ENCODE data around the gene SEPTIN5.

The SEPTIN5 gene

DNA sequence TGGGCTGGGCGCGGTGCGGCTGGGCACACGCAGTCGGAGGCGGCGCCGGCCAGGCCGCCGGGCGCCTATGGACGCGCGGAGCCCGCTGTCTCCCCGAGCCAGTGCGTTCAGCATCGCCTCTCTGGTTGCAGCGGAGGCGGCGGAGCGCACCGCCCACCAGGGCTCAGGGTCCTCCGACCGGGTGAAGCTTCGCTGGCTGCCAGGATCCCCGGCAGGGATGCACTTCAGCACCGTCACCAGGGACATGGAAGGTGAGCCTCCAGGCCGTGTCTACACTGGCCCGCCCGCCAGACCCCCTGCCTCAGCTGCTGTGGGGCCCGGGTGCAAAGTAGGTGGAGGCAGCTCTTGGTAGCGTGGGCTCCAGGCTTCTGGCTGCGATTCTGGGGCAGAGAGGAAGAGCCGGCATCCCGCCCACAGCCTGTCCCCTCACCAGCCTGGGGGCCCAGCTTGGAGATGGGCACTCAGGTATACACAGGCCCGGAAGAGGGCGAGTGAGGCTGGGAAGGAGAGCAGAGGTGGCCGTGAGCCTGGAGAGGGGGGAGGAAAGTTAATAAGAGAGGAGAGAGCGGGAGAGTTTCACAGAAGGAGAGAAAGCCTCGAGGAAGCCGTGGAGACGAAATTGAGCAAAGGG, 45.2 kb downstream of the SEPTIN5 start:
- peaks cover 66% of the 10 kb centered on the region for H3K27me3 Mint-ChIP-seq (ENCODE audit: low read depth)
- H3K9me3 Mint-ChIP-seq, result no peaks in the 10 kb centered on the region
- peaks cover 18% of the 10 kb centered on the region for H3K4me1 Mint-ChIP-seq (ENCODE audit: low read depth)
- H3K36me3 Mint-ChIP-seq (ENCODE audit: low read depth), result peaks cover 8% of the 10 kb centered on the region
- peak overlapping the region; percentile 67 for H3K27ac Mint-ChIP-seq
- H3K4me3 Mint-ChIP-seq, result peak overlapping the region; percentile 76

DNA sequence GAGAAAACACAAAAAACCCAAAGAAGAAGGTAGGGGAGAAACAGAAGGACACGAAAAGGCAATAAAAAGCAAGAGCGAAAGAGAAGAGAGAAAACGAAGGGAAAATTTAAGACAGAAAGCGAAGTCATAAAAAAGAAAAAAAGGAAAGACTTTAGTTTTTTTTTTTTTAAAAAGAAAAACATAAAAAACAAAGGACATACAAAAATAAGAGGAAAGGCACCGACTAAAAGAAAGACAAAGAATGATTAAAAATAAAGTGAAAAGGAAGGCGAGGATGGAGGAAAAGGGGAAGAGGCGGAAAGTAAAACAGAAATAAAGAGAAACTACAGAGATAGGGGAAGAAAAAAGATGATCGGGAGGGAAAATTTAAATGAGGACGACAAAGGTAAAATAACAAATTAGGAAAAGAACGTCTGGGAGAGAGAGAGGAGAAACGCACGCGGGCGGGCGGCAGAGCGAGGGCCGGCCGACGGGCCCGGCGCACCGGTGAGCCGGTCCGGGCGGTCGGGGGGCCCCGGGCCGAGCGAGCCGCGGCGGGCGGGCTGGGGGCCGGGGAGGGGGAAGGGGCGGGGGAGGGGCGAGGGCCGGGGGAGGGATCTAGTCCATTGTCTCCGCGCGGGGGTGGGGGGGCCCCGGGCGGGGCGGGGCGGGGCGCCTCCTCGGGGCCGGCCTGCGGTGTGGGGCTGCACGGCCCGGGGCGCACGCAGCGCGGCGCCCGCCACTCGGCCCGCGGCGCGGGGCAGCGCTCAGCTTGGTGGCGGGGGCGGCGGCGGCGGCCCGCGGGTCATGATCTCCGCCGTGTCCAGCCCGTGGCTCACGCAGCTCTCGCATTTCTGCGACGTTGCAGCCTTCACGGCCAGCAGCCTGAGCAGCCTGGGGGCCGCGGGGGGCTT, 46.0 kb downstream of the SEPTIN5 start, which contains the start of gene TBX1:
TSS of gene TBX1 (plus strand) at position 721 of the 893 bp plus-strand sequence. CDS start at position 787, 66 bp downstream.
- peaks cover 72% of the 10 kb centered on the region for H3K27me3 Mint-ChIP-seq (ENCODE audit: low read depth)

DNA sequence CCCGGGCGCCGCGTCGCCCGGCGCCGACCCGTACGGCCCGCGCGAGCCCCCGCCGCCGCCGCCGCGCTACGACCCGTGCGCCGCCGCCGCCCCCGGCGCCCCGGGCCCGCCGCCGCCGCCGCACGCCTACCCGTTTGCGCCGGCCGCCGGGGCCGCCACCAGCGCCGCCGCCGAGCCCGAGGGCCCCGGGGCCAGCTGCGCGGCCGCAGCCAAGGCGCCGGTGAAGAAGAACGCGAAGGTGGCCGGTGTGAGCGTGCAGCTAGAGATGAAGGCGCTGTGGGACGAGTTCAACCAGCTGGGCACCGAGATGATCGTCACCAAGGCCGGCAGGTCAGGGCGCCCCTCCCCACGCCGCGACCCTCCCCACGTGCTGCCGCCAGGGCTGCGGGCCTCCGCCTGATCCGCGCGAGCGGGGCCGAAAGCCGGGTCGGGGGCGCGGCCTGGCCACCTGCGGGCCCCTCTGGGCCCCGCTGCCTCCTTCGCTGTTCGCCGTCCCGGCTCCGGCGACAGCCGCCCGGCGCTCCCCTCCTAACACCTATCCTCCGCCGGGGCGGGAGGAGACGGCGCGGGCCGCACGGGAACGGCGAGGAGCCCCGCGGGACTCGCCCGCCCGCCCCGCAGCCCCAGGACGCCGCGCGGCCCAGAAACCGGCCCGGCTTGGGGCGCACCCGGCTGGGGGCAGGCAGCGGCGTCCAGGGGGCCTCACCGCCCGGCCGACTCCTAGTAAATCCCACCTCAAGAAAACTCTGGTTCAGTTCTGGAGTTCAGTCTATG, 46.8 kb downstream of the SEPTIN5 start:
- H3K36me3 Mint-ChIP-seq (ENCODE audit: low read depth), result peaks cover 8% of the 10 kb centered on the region
- H3K4me1 Mint-ChIP-seq (ENCODE audit: low read depth), result peaks cover 21% of the 10 kb centered on the region
- H3K27ac Mint-ChIP-seq, result peak overlapping the region; percentile 52
- no peak overlapping the region for H3K4me3 Mint-ChIP-seq
- H3K9me3 Mint-ChIP-seq, result no peaks in the 10 kb centered on the region
- H3K27me3 Mint-ChIP-seq (ENCODE audit: low read depth), result peaks cover 70% of the 10 kb centered on the region

More for the DNA sequence above, 46.0 kb downstream of the SEPTIN5 start, which contains the start of gene TBX1:
- Mint-ChIP-seq H3K9me3 (no peaks in the 10 kb centered on the region), H3K27ac (peak within 1 kb of the TSS; percentile 67), H3K4me3 (peak within 1 kb of the TSS; percentile 76), H3K4me1 (ENCODE audit: low read depth) (peaks cover 21% of the 10 kb centered on the region), H3K36me3 (ENCODE audit: low read depth) (peaks cover 8% of the 10 kb centered on the region)

DNA sequence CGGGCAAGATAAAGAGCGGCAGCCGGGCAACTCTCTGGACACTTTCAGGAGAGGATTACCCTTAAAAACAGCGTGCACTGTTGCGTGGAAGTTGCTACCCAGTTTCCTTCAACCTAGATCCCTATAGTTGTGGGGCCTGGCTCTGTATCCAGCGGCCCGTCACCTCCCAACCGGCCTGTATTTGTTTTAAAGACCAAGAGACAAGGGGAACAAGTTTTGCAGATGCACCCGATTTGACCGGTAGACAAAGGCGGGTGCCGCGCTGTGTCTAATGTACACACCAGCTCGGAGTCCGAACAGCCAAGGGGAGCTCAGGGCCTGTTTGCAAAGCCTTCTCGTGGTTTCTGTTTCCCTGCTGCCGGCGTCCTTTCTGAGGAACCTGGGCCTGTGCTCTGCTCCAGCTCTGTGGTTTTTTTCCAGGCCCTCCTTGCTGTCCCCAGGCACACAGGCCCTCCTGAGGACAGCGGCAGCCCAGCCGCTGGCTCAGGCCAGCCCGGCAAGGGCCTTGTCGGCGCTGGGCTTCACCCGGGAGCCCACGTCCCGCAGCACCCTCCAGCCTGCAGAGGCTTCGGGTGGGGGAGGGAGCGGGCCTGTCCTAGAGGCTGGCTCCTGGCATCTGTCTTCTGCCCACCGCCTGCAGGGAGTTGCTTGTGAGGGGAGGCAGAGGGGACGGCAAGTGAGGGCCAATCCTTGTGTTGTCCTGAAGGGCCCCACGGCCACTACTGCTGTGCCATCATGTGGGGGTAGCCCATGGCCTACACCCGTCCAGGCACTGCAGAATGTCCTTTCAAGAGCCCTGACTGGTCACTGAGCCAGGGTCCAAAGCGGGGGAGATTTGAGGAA, 47.6 kb downstream of the SEPTIN5 start:
- H3K4me1 Mint-ChIP-seq (ENCODE audit: low read depth), result peaks cover 17% of the 10 kb centered on the region
- H3K27me3 Mint-ChIP-seq (ENCODE audit: low read depth), result peaks cover 65% of the 10 kb centered on the region
- H3K9me3 Mint-ChIP-seq, result no peaks in the 10 kb centered on the region
- no peak overlapping the region for H3K4me3 Mint-ChIP-seq
- H3K36me3 Mint-ChIP-seq (ENCODE audit: low read depth), result peaks cover 8% of the 10 kb centered on the region
- peak overlapping the region; percentile 52 for H3K27ac Mint-ChIP-seq

DNA sequence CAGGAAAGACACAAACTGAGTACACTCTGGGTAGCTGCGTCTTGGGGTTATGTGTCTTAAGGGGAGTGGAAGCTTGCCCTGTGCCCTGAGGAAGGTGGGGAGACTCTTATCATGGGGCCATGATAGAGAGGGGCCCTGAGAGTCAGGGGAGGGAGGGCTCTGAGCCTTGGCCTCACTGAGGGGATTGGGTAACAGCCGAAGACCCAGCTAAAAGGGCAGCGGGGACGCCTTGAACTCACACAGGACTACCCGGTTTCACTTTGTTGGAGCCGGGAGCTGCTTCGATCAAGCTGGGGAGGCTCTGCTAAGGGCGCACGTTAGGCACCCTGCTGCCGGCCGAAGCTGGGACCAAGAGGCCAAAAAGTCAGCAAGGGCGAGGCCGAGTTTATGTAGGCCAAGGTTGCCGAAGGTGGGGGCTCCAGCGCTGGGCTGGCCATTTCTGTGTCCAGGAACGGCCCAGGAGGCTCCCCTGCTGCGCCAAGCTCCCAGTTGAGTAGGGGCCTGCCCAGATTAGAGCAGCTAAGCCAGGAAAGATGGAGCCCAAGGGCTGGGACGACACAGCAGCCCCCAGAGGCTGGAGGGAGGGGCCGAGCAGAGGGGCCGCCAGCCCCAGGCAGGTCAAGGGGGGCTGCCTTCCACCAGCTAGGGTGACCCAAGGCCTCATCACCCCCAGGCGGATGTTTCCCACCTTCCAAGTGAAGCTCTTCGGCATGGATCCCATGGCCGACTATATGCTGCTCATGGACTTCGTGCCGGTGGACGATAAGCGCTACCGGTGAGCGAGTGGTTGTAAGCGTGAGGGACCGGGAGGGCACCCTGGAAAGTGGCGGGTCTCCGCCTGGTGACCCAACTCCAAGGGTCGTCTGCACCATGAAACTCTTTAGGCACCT, 48.5 kb downstream of the SEPTIN5 start:
- H3K4me3 Mint-ChIP-seq, result no peak overlapping the region
- peaks cover 67% of the 10 kb centered on the region for H3K27me3 Mint-ChIP-seq (ENCODE audit: low read depth)
- no peak overlapping the region for H3K27ac Mint-ChIP-seq
- peaks cover 16% of the 10 kb centered on the region for H3K4me1 Mint-ChIP-seq (ENCODE audit: low read depth)
- no peaks in the 10 kb centered on the region for H3K9me3 Mint-ChIP-seq
- H3K36me3 Mint-ChIP-seq (ENCODE audit: low read depth), result peaks cover 4% of the 10 kb centered on the region

DNA sequence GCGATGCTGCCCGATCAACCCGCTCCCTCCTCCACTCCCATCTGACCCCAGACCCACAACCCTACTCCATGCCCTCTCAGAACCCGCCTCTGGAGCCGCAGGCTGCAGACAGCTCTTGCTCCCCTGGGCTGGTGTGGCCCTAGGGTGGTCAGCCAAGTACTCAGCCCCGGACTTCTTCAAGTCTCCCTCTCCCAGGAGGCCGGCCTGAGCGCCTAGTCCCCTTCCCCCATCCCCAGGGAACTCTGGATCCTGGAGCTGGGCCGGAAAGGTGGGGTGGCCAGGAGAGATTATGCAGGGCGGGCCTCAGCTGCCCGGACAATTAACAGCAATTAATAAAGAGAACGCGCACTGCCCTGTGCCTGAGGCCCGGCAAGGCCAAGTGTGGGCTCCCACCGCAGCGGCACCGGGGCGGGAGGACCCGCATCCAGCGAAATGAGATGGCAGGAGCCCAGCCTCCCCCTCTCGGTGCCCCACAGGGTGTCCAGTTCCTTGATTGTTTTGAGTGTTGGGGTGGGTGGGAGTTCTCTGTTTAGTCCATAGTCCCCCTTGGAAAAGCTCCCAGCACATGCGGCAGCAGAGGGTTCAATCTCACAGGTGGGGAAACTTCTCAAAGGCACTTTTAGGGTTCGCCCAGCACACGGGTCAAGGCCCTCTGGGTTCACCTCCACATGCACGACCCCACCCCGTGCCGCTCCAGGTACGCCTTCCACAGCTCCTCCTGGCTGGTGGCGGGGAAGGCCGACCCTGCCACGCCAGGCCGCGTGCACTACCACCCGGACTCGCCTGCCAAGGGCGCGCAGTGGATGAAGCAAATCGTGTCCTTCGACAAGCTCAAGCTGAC, 49.4 kb downstream of the SEPTIN5 start:
- H3K36me3 Mint-ChIP-seq (ENCODE audit: low read depth), result peaks cover 4% of the 10 kb centered on the region
- H3K4me3 Mint-ChIP-seq, result no peak overlapping the region
- H3K27me3 Mint-ChIP-seq (ENCODE audit: low read depth), result peaks cover 71% of the 10 kb centered on the region
- H3K27ac Mint-ChIP-seq, result no peak overlapping the region
- no peaks in the 10 kb centered on the region for H3K9me3 Mint-ChIP-seq
- H3K4me1 Mint-ChIP-seq (ENCODE audit: low read depth), result peaks cover 16% of the 10 kb centered on the region

DNA sequence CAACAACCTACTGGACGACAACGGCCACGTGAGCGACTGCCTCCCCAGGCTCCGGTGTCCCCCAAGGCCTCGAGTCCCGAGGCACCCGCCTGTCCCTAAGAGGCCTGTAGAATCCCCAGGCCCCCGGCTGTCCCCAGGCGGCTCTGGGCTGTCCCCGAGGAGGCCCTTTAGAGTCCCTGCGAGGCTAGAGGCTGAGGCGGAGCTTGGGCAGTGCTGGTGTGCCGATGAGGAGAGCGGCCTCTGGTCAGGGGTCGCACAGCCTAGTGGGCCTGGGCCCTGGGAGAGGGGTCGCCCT, 49.9 kb downstream of the SEPTIN5 start:
- Mint-ChIP-seq H3K27me3 (ENCODE audit: low read depth) (peaks cover 76% of the 10 kb centered on the region), H3K36me3 (ENCODE audit: low read depth) (peaks cover 4% of the 10 kb centered on the region), H3K4me3 (no peak overlapping the region), H3K4me1 (ENCODE audit: low read depth) (peaks cover 16% of the 10 kb centered on the region), H3K9me3 (no peaks in the 10 kb centered on the region), H3K27ac (no peak overlapping the region)

DNA sequence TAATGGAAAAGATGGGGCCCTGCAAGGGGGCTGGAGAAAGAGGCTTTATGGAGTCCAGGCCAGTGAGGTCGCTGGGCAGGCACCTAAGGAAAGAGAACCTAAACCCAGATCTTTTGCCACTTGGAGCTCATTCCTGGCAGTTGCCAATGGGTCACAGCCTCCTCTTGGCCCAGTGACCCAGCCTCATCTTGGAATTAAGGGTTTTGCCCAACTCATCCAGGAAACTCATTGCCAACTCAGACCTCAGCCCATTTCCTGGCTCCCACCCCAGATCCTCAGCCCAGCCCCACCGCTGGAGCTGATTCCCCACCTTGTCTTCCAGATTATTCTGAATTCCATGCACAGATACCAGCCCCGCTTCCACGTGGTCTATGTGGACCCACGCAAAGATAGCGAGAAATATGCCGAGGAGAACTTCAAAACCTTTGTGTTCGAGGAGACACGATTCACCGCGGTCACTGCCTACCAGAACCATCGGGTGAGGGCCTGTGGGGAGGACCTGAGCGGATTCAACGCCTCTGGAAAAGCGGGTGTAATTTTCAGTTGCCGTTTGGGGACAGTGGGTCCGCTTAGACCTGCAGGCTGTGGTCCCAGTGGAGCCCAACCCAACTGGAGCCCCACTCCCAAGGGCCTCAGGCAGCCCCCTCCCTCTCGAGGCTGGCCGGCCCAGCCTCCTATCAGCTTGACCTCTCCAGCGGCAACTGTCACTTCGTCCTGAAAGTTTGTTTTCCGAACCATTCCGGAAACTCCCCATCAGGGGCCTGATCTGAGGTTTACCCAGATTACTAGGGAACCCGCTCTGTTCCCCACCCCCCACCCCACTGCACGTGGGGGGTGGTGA, 50.6 kb downstream of the SEPTIN5 start:
- peaks cover 4% of the 10 kb centered on the region for H3K36me3 Mint-ChIP-seq (ENCODE audit: low read depth)
- no peak overlapping the region for H3K27ac Mint-ChIP-seq
- H3K27me3 Mint-ChIP-seq (ENCODE audit: low read depth), result peaks cover 76% of the 10 kb centered on the region
- H3K4me3 Mint-ChIP-seq, result no peak overlapping the region
- peaks cover 13% of the 10 kb centered on the region for H3K4me1 Mint-ChIP-seq (ENCODE audit: low read depth)
- H3K9me3 Mint-ChIP-seq, result no peaks in the 10 kb centered on the region

DNA sequence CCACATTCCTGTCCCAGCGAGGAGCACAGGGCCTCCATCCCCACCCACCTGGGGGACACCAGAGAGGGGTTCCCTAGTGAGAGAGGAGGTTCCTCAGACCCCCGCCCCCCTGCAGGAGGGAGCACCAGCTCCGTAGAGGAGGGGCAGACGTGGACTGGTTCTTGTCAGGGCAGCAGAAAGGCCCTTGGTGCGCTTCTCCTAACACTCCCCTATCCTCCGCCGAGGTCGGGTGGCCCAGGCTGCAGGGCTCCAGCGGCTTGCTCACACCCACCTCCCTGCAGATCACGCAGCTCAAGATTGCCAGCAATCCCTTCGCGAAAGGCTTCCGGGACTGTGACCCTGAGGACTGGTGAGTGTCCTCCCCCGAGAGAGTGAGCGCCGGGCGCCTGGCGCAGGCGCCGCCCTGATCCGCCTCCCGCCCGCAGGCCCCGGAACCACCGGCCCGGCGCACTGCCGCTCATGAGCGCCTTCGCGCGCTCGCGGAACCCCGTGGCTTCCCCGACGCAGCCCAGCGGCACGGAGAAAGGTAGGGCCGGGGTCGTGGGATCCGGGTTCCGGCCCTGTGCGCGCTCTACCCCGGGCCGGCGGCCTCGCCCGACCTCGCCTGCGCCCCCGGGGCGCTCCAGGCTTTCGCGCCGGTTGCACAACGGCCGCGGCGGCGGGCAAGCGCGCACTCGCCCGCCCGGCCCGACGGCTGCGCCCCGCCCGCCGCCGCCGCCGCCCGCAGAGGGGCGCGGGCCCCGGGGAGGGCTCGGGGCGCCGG, 51.4 kb downstream of the SEPTIN5 start:
- peak overlapping the region; percentile 28 for H3K4me3 Mint-ChIP-seq
- H3K27ac Mint-ChIP-seq, result no peak overlapping the region
- H3K4me1 Mint-ChIP-seq (ENCODE audit: low read depth), result peaks cover 8% of the 10 kb centered on the region
- H3K9me3 Mint-ChIP-seq, result no peaks in the 10 kb centered on the region
- peaks cover 74% of the 10 kb centered on the region for H3K27me3 Mint-ChIP-seq (ENCODE audit: low read depth)
- H3K36me3 Mint-ChIP-seq (ENCODE audit: low read depth), result no peaks in the 10 kb centered on the region

DNA sequence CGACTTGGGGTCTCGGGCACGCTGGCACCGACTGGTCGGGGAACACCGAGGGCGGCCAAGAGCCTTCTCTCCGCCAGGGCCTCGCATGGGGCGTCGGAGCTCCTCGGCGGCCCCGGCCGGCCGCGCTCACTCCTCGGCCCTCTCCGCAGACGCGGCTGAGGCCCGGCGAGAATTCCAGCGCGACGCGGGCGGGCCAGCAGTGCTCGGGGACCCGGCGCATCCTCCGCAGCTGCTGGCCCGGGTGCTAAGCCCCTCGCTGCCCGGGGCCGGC, 51.9 kb downstream of the SEPTIN5 start:
- H3K36me3 Mint-ChIP-seq (ENCODE audit: low read depth), result no peaks in the 10 kb centered on the region
- peaks cover 76% of the 10 kb centered on the region for H3K27me3 Mint-ChIP-seq (ENCODE audit: low read depth)
- no peak overlapping the region for H3K27ac Mint-ChIP-seq
- no peaks in the 10 kb centered on the region for H3K9me3 Mint-ChIP-seq
- peaks cover 8% of the 10 kb centered on the region for H3K4me1 Mint-ChIP-seq (ENCODE audit: low read depth)
- no peak overlapping the region for H3K4me3 Mint-ChIP-seq

DNA sequence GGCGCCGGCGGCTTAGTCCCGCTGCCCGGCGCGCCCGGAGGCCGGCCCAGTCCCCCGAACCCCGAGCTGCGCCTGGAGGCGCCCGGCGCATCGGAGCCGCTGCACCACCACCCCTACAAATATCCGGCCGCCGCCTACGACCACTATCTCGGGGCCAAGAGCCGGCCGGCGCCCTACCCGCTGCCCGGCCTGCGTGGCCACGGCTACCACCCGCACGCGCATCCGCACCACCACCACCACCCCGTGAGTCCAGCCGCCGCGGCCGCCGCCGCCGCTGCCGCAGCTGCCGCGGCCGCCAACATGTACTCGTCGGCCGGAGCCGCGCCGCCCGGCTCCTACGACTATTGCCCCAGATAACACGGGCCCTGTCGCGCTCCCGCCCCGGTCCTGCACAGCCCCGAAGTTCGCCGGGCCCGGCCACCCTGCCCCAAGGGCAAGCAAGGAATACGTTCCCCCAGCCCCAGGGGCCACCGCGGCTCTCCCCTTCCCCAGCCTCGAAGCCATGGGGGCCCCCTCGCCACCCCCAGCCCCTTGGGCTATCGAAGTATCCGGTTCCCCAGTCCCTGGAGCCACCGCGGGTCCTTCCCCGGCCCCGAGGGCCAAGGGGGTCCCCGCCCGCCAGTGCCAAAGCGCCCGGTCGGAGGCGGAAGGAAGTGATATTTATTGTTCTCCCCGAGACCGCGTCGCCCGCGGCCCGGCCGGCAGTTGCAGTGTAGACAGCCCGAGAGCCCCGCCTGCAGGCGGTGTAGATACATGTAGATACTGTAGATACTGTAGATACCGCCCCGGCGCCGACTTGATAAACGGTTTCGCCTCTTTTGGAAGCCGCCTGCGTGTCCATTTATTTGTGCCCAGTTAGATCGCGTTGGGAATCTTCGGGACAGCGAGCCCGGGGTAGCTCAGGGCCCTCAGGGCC, 52.5 kb downstream of the SEPTIN5 start:
- H3K36me3 Mint-ChIP-seq (ENCODE audit: low read depth), result no peaks in the 10 kb centered on the region
- no peak overlapping the region for H3K27ac Mint-ChIP-seq
- H3K4me3 Mint-ChIP-seq, result peak overlapping the region; percentile 28
- H3K27me3 Mint-ChIP-seq (ENCODE audit: low read depth), result peaks cover 78% of the 10 kb centered on the region
- H3K4me1 Mint-ChIP-seq (ENCODE audit: low read depth), result peaks cover 6% of the 10 kb centered on the region
- no peaks in the 10 kb centered on the region for H3K9me3 Mint-ChIP-seq

All from T-helper 1 cell treated with Interleukin-12 subunit alpha and Interleukin-12 subunit beta and Interleukin-4 antibody, amounts not matched to agents 30 μg/mL and 1 μg/mL, for 36 hours (primary cell).